Upper lobe of right lung (tissue), 1 donor: ENCODE results near the gene TRIM23. TPM values are rescaled to one million over a fixed set of nuclear protein-coding genes. Genes with fewer than 3 reads are reported as not detected.

ENCODE experiments used
- ATAC-seq: fragments of 200-7000 bp; cut with Tn5 transposase; one replicate; pipeline ENCODE4 v1.9.1; 2020; ENCODE audit warnings: mild to moderate bottlenecking, moderate library complexity
- DNase-seq: peaks from one replicate; pipeline ENCODE4 v3.0.0-alpha.2; 2020
- H3K27ac ChIP-seq: fragments of 200-600 bp; one replicate; pipeline ENCODE4 v1.8.0; 2022
- H3K27me3 ChIP-seq: fragments of 200-600 bp; one replicate; pipeline ENCODE4 v1.8.0; 2022; ENCODE audit warnings: mild to moderate bottlenecking
- H3K36me3 ChIP-seq: fragments of 200-600 bp; one replicate; pipeline ENCODE4 v1.8.0; 2022
- H3K4me1 ChIP-seq: fragments of 200-600 bp; one replicate; pipeline ENCODE4 v1.8.0; 2022
- H3K4me3 ChIP-seq: fragments of 200-600 bp; one replicate; pipeline ENCODE4 v1.8.0; 2022; ENCODE audit warnings: mild to moderate bottlenecking
- H3K9me3 ChIP-seq: fragments of 200-600 bp; one replicate; pipeline ENCODE4 v1.8.0; 2022
- CTCF ChIP-seq: fragments of 200-600 bp; IDR thresholded peaks from one replicate; pipeline ENCODE4 v1.8.0; 2022; ENCODE audit warnings: antibody characterized with exemption
- intact Hi-C: fragments of 100-400 bp; cut with DNase I; formaldehyde crosslinking; loops from one replicate; pipeline ENCODE4 v1.11.0; 2022
- total RNA-seq: library from RNA; stranded (reverse); fragmentation: NEBNext Ultra II Directional; extraction: Animal tissue kit (Norgen Biotek cat#: 25700); gene quantifications from one replicate; pipeline ENCODE4 v1.2.1, GENCODE V29; 2021
- donor health status: DM: no; HTN: yes; CAD: no; lungs with severe emphysema.

TRIM23 gene
- total RNA-seq, 1 donor from 2014 or later: 14.7 TPM

GRCh38 chr5:65651144-65651543 is 27.0 kb upstream of the TRIM23 start:
- Histone ChIP-seq H3K9me3 (no peaks in the 10 kb centered on the region), H3K27me3 (no peaks in the 10 kb centered on the region), H3K27ac (no peak overlapping the region), H3K4me1 (no peaks in the 10 kb centered on the region), H3K4me3 (no peak overlapping the region), H3K36me3 (peaks cover 45% of the 10 kb centered on the region)
- ATAC-seq (no peak), DNase-seq (no peak)
- no peak for TF ChIP-seq CTCF
- intact Hi-C loops: no loop called here

GRCh38 chr5:65647941-65648340 is 23.8 kb upstream of the TRIM23 start:
- Histone ChIP-seq H3K36me3 (peaks cover 50% of the 10 kb centered on the region), H3K4me3 (no peak overlapping the region), H3K9me3 (no peaks in the 10 kb centered on the region), H3K27ac (no peak overlapping the region), H3K27me3 (no peaks in the 10 kb centered on the region), H3K4me1 (no peaks in the 10 kb centered on the region)
- no peak for TF ChIP-seq CTCF
- no peak for ATAC-seq
- intact Hi-C loops: no loop called here
- DNase-seq: no peak

GRCh38 chr5:65646938-65647337 is 22.8 kb upstream of the TRIM23 start:
- Histone ChIP-seq H3K4me3 (no peak overlapping the region), H3K36me3 (peaks cover 46% of the 10 kb centered on the region), H3K9me3 (no peaks in the 10 kb centered on the region), H3K4me1 (no peaks in the 10 kb centered on the region), H3K27ac (no peak overlapping the region), H3K27me3 (no peaks in the 10 kb centered on the region)
- intact Hi-C loops: no loop called here
- no peak for TF ChIP-seq CTCF
- ATAC-seq (no peak), DNase-seq (no peak)

- ATAC-seq: no peak
- no peak for DNase-seq
These were observed 16.1 kb upstream of the TRIM23 start for GRCh38 chr5:65640240-65640639.

GRCh38 chr5:65630981-65631380 is 6.8 kb upstream of the TRIM23 start:
- Histone ChIP-seq H3K9me3 (no peaks in the 10 kb centered on the region), H3K4me1 (peaks cover 4% of the 10 kb centered on the region), H3K27me3 (no peaks in the 10 kb centered on the region), H3K36me3 (peaks cover 19% of the 10 kb centered on the region), H3K27ac (no peak overlapping the region), H3K4me3 (no peak overlapping the region)
- no peak for ATAC-seq
- intact Hi-C loops: no loop called here
- DNase-seq: no peak
- no peak for TF ChIP-seq CTCF

More at GRCh38 chr5:65640240-65640639, 16.1 kb upstream of the TRIM23 start:
- Histone ChIP-seq H3K36me3 (peaks cover 58% of the 10 kb centered on the region), H3K4me1 (no peaks in the 10 kb centered on the region), H3K27ac (no peak overlapping the region), H3K4me3 (no peak overlapping the region), H3K27me3 (no peaks in the 10 kb centered on the region), H3K9me3 (no peaks in the 10 kb centered on the region)
- intact Hi-C loops: no loop called here
- no peak for TF ChIP-seq CTCF

- Histone ChIP-seq H3K4me3 (peak overlapping the region; percentile 96), H3K27me3 (no peaks in the 10 kb centered on the region), H3K27ac (peak overlapping the region; percentile 83), H3K4me1 (peaks cover 22% of the 10 kb centered on the region), H3K36me3 (peaks cover 10% of the 10 kb centered on the region), H3K9me3 (no peaks in the 10 kb centered on the region)
- intact Hi-C loops: no loop called here
- TF ChIP-seq CTCF: no peak
- no peak for ATAC-seq
- no peak for DNase-seq
These were observed 1.6 kb upstream of the TRIM23 start for GRCh38 chr5:65625743-65626142.
